ENCODE measurements around the gene CYFIP2. TPM values are rescaled to one million over a fixed set of nuclear protein-coding genes. Genes with fewer than 3 reads are reported as not detected.

The CYFIP2 gene
- polyA plus RNA-seq, 1 donor from 2014 or later: 59.7 TPM

GRCh38 chr5:157347301-157348048 is 81.6 kb downstream of the CYFIP2 start:
- Histone ChIP-seq H3K4me3 (ENCODE audit: low read length) (no peak overlapping the region), H3K9me3 (ENCODE audit: low read length) (no peaks in the 10 kb centered on the region), H3K9ac (ENCODE audit: low read length) (no peak overlapping the region), H4K20me1 (ENCODE audit: insufficient read depth) (no peaks in the 10 kb centered on the region), H3K4me2 (ENCODE audit: low read length) (no peak overlapping the region), H3K27me3 (ENCODE audit: insufficient read depth, low read depth, low read length) (no peaks in the 10 kb centered on the region), H2AFZ (ENCODE audit: low read depth, low read length) (no peak overlapping the region), H3K79me2 (replicated peaks; ENCODE audit: insufficient read depth, low read length) (no peaks in the 10 kb centered on the region), H3K27ac (ENCODE audit: low read length) (no peak overlapping the region), H3K36me3 (ENCODE audit: insufficient read depth, low read length) (peaks cover 20% of the 10 kb centered on the region), H3K9me2 (ENCODE audit: insufficient read depth, low read length) (no peaks in the 10 kb centered on the region), H3F3A (ENCODE audit: insufficient read depth, low read length, poor library complexity, severe bottlenecking) (no peaks in the 10 kb centered on the region)
- no peak for TF ChIP-seq POLR2AphosphoS5 (IDR thresholded peaks at IDR 0.05)
- TF ChIP-seq RAD21 (conservative IDR thresholded peaks at IDR 0.05): no peak
- no peak for TF ChIP-seq TAF1 (IDR thresholded peaks at IDR 0.05; ENCODE audit: low read depth)
- TF ChIP-seq EP300 (conservative IDR thresholded peaks at IDR 0.05; ENCODE audit: poor library complexity, severe bottlenecking): no peak
- no peak for TF ChIP-seq SMC3 (conservative IDR thresholded peaks at IDR 0.05; ENCODE audit: poor library complexity)
- TF ChIP-seq CTCF (IDR thresholded peaks at IDR 0.05; ENCODE audit: poor library complexity, severe bottlenecking): no peak
- no peak for TF ChIP-seq EZH2 (IDR thresholded peaks at IDR 0.05; ENCODE audit: borderline replicate concordance, insufficient read depth, low read length, poor library complexity, severe bottlenecking)
- TF ChIP-seq MXI1 (conservative IDR thresholded peaks at IDR 0.05; ENCODE audit: poor library complexity, severe bottlenecking): no peak
- TF ChIP-seq REST (IDR thresholded peaks at IDR 0.05; ENCODE audit: borderline replicate concordance): no peak

GRCh38 chr5:157348049-157348400 is 82.1 kb downstream of the CYFIP2 start:
- H3K36me3 ChIP-seq (ENCODE audit: insufficient read depth, low read length): peaks cover 21% of the 10 kb centered on the region
- TF ChIP-seq POLR2AphosphoS5 (IDR thresholded peaks at IDR 0.05): no peak
- no peaks in the 10 kb centered on the region for H4K20me1 ChIP-seq (ENCODE audit: insufficient read depth)
- H3K9me3 ChIP-seq (ENCODE audit: low read length): no peaks in the 10 kb centered on the region
- no peaks in the 10 kb centered on the region for H3K27me3 ChIP-seq (ENCODE audit: insufficient read depth, low read depth, low read length)
- H3K79me2 ChIP-seq (replicated peaks; ENCODE audit: insufficient read depth, low read length): no peaks in the 10 kb centered on the region
- no peak overlapping the region for H3K9ac ChIP-seq (ENCODE audit: low read length)
- no peaks in the 10 kb centered on the region for H3K9me2 ChIP-seq (ENCODE audit: insufficient read depth, low read length)
- H3K4me3 ChIP-seq (ENCODE audit: low read length): no peak overlapping the region
- no peak overlapping the region for H3K27ac ChIP-seq (ENCODE audit: low read length)
- H3F3A ChIP-seq (ENCODE audit: insufficient read depth, low read length, poor library complexity, severe bottlenecking): no peaks in the 10 kb centered on the region
- H2AFZ ChIP-seq (ENCODE audit: low read depth, low read length): no peak overlapping the region
- no peak overlapping the region for H3K4me2 ChIP-seq (ENCODE audit: low read length)
